ENCODE data around the gene PABPC4L. TPM values are rescaled to one million over a fixed set of nuclear protein-coding genes. Genes with fewer than 3 reads are reported as not detected.

The PABPC4L gene
- total and polyA plus RNA-seq, 2 donors (not counting 1 experiment from before 2014, with no cell fraction given), result 0.90 to 1.2 TPM

DNA sequence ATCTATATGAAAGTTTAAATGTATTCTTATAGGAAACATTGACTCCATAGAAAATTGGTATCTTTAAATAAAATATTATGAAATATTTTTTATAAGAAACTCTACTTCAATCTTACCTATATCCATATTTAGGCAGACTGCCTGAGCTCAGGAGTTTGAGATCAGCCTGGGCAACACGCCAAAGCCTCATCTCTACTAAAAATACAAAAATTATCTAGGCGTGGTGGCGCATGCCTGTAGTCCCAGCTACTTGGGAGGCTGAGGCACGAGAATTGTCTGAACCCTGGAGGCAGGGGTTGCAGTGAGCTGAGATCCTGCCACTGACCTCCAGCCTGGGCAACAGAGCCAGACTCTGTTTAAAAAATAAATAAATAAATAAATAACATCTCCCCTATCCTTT, 47.5 kb downstream of the PABPC4L start:
- Histone ChIP-seq H3K27ac (ENCODE audit: insufficient read depth, low read length) (no peak overlapping the region), H4K20me1 (ENCODE audit: control insufficient read depth, extremely low read depth, insufficient read depth, low read length) (no peaks in the 10 kb centered on the region), H3K4me1 (ENCODE audit: control insufficient read depth, extremely low read depth, insufficient read depth, low read length) (no peaks in the 10 kb centered on the region), H3K9me3 (ENCODE audit: control insufficient read depth, insufficient read depth, low read depth, low read length) (no peaks in the 10 kb centered on the region), H3K27me3 (ENCODE audit: control insufficient read depth, insufficient read depth, low read length) (no peaks in the 10 kb centered on the region), H3K36me3 (ENCODE audit: control insufficient read depth, insufficient read depth, low read length) (no peaks in the 10 kb centered on the region), H3K9ac (ENCODE audit: insufficient read depth, low read length) (no peak overlapping the region), H3K4me3 (replicated peaks in 1 of 4; ENCODE audit: control extremely low read depth in 1 of 4, insufficient read depth in 1 of 4, low read depth in 3 of 4, low read length in 4 of 4) (no peak overlapping the region), H3K79me2 (ENCODE audit: control insufficient read depth, insufficient read depth, low read length) (no peaks in the 10 kb centered on the region), H2AFZ (ENCODE audit: low read length) (no peak overlapping the region), H3K4me2 (ENCODE audit: extremely low read depth, insufficient read depth, low read length) (no peak overlapping the region)
- TF ChIP-seq EZH2 (IDR thresholded peaks at IDR 0.05; ENCODE audit: low read length, missing control alignments) (no peak), CTCF (conservative IDR thresholded peaks at IDR 0.05 in 1 of 2, IDR thresholded peaks at IDR 0.05 in 1 of 2; ENCODE audit: low read depth in 1 of 2, low read length in 2 of 2) (no peak)
- no peak for DNase-seq (ENCODE audit: low read depth in 2 of 2)

DNA sequence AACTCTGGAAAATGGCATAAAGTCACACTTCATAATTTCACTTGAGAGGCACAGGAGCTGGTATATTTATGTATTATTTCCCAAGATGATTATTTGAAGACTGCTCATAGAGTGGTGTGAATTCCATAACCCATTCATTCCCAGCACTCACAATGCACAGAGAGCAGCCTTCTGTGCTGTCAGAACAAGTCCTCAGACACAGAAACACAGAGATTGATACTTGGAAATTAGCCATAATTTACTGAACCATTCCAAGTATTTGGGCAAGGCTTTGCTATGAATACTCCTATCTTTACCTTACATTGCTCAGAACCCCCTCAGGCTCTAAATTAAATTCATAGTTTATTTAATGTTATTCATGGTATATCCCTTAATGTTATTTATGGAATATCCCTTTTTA, 53.6 kb downstream of the PABPC4L start:
- Histone ChIP-seq H3K4me1 (ENCODE audit: control insufficient read depth, extremely low read depth, insufficient read depth, low read length) (no peaks in the 10 kb centered on the region), H3K79me2 (ENCODE audit: control insufficient read depth, insufficient read depth, low read length) (no peaks in the 10 kb centered on the region), H3K4me3 (replicated peaks in 1 of 4; ENCODE audit: control extremely low read depth in 1 of 4, insufficient read depth in 1 of 4, low read depth in 3 of 4, low read length in 4 of 4) (no peak overlapping the region), H3K27ac (ENCODE audit: insufficient read depth, low read length) (no peak overlapping the region), H2AFZ (ENCODE audit: low read length) (no peak overlapping the region), H3K9ac (ENCODE audit: insufficient read depth, low read length) (no peak overlapping the region), H3K36me3 (ENCODE audit: control insufficient read depth, insufficient read depth, low read length) (no peaks in the 10 kb centered on the region), H3K27me3 (ENCODE audit: control insufficient read depth, insufficient read depth, low read length) (no peaks in the 10 kb centered on the region), H3K9me3 (ENCODE audit: control insufficient read depth, insufficient read depth, low read depth, low read length) (no peaks in the 10 kb centered on the region), H3K4me2 (ENCODE audit: extremely low read depth, insufficient read depth, low read length) (no peak overlapping the region), H4K20me1 (ENCODE audit: control insufficient read depth, extremely low read depth, insufficient read depth, low read length) (no peaks in the 10 kb centered on the region)
- TF ChIP-seq CTCF (conservative IDR thresholded peaks at IDR 0.05 in 1 of 2, IDR thresholded peaks at IDR 0.05 in 1 of 2; ENCODE audit: low read depth in 1 of 2, low read length in 2 of 2), result no peak
- no peak for TF ChIP-seq EZH2 (IDR thresholded peaks at IDR 0.05; ENCODE audit: low read length, missing control alignments)
- DNase-seq (ENCODE audit: low read depth in 2 of 2), result no peak
